ENCODE results near the gene PHF2.

The PHF2 gene

DNA sequence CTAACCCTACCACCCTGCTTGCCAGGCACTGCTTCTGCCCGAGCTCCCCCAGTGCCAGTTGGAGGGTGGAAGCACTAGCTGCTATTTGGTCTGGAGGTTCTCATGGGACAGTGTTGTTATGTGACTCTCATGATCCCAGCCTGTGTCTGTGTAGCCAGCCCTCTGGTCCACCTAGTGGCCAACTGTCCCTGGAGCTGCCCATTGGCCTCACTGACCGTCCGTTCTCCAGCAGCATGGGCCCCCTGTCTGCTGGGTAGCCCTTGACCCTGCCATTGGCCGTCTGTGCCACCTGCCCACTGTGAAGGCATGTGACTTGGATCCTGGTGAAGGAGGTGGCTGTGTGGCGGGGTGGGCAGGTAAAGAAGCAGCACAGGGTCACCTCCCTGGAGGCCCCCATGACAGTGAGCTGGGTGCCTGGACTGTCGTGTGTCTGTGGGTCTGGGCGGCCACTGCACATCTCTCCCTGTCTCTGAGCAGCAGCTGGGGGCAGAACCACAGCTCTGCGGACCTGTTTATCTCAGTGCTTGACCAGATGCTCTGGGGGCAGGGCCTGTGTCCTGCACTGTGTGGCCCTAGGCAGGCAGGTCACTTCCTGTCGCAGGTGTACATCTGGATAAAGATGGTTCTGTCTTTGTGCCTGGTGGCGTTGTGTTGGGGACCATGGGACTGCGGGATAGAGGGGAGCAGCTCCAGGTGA lies 11.4 kb downstream of the PHF2 start:
- no peak for DNase-seq

DNA sequence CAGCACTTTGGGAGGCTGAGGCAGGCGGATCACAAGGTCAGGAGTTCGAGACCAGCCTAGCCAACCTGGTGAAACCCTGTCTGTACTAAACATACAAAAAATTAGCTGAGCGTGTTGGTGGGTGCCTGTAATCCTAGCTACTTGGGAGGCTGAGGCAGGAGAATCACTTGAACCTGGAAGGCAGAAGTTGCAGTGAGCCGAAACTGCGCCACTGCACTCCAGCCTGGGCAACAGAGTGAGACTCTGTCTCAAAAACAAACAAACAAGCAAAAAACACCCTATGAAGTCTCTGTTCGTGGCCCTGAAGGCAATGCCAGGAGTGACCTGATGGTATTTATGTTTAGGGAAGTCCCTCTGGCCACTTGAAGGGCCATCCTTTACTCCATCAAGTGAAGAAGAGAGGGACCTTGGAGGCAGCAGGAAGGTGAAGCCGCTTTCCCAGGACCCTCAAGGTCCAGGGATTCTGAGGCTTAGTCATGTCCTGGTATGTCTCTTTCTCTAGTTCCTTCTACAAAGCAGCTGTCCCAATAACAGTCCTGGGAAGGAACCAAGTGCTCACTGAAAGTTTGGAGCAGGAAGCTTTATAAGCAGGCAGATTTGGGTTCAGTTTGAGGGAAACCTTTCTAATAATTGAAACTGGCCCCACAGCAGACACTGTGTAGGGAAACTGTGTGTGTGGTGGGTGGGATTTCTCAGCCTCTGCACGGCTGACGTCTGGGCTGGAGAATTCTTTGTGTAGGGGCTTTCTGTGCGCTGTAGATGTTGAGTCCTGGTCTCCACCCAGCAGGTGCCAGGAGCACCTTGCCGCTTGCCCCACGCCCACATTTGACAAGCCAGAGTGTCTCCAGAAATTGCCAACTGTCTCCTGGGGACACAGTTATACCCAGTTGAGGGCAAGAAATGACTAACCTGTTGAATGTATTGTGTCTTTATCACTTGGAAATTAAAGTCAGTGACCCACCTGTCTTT lies 12.5 kb downstream of the PHF2 start:
- DNase-seq: no peak

DNA sequence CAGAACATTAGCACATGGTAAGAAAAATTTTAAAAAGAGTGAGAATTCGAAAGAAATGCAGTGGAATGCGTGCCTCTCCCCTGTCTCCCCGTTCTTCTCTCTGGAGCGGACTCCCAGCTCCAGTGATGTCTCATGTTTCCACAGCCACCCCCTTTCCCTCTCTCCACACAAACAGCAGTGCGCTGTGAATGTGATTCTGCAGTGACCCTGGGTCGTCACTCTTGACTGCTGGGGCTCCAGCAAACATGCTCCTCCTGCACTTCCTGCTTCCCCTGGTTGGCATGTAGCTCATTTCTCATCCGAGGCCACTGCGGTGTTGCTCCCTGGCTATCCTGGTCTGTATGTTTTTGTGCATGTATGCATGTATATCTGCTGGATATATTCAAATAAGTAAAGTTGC lies 13.3 kb downstream of the PHF2 start:
- no peak for DNase-seq

DNA sequence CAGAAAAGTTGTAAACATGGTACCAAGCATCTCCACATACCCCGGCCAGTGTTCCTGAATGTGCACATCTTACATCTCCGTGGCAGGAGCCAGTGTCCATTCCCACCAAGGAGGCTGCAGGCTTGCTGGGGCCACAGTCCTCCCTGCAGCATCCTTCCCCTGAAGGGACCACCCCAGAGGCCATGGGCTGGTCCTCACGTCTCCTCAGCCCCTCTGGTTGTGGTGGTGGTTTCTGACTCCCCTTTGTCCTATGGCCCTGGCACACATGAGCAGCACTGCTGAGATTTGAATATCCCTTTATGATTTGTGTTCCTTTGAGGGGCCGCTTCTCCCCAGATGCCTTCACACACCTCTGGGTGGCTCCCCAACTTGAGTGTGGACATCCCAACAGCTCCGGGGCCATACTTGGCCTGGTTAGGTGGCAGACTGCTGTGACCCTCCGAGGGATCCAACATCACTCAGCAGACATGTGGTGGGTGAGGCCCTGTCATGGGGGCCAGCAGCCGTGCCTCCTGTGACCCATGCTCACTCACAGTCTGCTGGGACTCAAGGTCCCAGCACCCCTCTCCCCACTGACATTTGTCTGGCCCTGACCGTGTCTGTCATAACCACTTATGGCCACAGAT lies 14.3 kb downstream of the PHF2 start:
- no peak for DNase-seq

DNA sequence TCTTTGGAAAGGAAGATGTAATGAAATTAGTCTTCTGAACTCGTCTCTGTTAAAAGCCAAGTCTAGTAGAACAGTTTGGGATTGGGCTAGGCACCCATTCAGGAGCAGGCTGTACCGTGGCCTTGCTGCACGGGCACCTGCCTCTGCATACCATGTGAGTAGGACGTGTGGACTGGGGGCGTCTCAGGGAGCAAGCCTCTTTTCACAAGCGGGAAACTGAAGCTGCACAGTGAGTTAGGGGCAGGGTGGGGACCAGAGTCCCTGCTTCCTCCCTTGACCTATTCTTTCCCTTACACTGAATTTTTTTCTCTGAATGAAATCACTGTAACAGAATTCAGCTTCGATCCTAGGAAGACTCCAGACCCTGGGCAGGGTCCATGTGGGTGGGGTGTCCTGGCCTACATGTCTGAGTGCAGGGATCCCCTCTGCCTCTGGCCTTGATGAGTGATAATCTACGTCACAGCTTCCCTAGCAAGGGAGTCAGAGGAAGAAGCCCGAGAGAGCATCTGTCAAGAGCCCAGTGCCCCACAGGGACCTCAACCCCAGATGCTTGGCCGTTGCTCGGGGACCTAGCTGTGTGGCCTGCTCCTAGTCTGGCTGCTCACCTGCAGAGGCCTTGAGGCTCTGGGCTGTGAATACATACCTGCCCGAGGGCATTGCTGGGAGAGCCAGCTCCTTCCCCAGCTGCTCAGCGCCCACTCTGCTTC lies 15.1 kb downstream of the PHF2 start:
- DNase-seq: no peak

DNA sequence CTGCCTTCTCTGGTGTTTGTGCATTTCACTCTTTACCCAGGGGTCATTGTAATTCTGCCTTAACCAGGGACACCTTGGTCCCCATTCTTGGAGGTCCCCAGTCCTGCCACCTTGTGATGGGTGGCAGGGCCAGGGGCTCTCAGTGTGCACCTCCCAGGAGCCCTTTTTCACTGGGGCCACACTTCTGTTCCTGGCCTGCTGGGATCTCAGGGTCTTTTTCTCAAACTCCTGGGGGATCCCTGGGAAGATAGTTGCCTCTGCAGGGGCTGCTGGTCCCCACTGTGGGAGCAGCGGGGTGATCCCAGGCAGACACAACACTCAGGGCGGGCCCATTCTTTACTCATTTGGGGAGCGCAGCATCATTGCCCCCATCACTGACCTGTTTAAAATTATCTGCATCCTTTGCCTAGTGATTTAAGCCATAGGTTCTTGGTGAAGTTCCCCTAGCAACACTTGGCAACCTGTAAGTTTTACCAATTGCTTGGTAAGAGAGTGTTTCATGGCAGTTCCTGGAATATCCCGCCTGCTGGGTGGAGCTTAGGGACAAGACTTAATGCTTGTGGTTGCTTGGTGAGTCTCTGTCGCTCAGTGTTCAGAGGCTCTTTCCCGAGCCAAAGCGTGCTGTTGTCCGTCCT lies 15.7 kb downstream of the PHF2 start:
- no peak for DNase-seq

DNA sequence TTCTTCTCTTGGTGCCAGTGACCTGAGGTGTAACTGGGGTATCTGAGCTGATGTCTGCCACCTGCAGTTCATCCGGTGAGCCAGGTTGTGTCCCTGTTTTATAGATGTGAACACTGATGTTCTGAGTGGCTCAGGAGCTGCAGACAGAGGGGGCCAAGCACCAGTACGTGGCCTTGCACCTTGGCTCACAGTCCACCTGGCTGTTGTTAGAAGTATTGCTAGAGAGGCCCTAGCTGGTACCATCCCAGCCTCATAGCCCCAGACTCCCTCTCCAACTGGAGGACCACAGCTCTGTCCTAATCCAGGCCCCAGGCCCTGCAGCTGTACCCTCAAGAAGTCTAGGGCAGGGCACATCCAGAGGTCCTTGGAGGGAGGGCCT lies 16.2 kb downstream of the PHF2 start:
- no peak for DNase-seq

DNA sequence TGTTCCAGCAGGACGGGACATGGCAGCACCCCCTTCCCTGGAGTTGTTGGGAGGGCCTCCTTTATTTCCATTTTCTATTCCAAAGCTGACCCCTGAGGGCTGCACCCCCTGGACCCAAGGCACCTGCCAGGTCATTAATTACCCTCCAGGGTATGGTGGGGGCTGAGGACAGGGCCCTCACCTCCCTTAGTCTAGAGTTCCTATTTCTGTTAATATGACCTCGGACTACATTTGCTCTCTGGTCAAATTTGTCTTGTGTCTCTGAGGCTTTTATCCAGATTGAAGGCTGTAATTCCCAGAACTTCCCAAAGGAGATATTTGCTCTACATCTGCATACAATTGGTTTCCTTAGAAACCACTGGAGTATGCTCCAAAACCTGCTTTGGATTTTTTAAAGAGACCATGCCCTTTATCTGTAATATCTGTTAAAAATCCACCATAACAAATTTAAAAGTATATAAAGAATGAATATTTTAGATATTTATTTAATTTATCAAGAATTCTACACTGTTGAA lies 16.8 kb downstream of the PHF2 start:
- no peak for DNase-seq

DNA sequence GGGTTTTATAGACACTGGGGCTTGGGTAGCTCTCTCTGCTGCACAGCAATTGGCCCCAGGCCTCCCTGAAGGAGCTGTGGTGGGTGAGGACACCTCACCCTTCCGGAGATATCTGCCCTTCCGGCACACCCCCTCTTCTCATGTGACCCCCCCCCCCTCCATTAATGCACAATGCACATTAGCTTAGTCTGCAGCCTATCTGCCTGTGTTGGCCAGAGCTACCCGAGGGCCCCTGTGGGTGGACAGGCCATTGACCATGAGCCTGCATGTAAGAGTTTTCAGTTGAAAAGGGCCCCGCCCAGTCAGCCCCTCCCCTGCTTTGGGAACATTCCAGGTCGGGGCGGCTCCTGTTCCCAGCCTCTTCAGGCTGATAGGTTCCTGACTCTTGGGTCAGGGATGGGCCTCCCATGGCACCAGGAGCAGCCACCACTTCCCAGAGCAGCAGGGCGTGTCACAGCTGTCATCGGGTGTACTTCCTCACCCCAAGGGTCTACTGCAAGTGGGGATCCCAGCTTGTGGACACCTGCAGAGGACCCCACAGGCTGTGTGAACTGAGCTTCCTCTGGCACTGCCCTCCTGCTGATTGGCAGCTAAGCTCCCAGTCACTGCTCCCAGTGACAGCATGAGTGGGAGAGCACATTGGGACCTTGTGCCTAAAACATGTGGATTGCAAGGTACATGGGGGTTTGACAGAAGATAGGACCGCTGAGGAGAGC lies 17.8 kb downstream of the PHF2 start:
- DNase-seq: no peak

DNA sequence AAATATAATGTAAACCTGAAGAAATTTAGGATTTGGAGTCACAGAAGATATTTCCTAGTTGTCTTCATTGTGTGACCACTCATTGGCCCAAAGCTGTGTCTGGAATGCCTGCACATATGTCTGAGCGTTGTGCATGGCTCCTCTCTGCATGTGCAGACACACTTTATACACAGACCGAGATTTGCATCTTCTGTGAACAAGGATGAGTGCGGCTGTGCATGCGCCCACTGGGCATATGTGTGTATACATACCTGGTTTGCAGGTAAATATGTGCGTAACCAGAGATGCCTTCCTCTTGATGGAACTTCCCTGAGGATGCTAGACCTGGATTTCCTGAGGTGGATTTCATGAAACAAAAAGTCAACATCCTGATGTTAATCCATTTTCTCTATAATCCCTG lies 19.1 kb downstream of the PHF2 start:
- DNase-seq: no peak

DNA sequence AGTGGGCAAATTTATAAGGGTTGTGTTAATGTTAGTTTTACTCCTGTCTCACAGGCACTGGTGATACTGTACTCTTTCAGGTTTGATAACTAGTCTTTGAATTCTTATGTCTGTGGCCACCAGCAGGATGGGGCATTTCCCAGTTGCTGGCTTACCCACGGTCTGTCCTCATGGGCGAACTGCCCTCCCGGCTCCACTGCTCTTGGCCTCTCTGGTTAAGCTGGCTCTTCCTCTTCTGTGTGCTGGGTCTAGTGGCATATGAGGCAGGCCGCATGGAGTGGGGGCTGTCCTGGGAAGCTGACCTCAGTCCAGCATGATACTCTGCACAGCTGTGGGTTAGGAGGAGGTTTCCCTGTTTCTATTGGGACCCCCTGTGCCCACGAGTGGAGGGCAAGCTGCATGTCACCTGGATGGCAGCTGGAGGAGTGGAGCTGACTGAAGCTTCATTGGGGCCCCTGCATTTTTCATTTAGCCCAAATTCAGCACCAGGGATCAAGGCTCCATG lies 19.5 kb downstream of the PHF2 start:
- no peak for DNase-seq

DNA sequence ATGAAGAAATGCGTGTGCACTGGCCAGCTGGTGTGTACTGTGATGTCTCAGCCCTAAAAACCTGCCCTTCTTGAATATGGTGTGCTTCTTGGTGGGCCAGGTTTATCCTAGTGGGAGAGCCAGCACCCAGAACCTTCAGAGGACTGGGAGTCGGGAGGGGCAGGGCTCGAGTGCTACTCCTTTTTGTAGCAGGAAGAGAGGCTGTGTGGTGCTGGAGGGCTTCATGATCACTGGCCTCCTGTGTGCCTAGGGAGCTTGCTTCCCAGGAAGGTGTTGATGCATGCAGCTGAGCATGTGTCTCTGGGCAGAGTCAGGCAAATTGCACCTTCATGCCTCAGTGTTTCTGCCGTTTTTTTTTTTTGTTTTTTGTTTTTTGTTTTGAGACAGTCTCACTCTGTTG lies 20.0 kb downstream of the PHF2 start:
- no peak for DNase-seq

DNA sequence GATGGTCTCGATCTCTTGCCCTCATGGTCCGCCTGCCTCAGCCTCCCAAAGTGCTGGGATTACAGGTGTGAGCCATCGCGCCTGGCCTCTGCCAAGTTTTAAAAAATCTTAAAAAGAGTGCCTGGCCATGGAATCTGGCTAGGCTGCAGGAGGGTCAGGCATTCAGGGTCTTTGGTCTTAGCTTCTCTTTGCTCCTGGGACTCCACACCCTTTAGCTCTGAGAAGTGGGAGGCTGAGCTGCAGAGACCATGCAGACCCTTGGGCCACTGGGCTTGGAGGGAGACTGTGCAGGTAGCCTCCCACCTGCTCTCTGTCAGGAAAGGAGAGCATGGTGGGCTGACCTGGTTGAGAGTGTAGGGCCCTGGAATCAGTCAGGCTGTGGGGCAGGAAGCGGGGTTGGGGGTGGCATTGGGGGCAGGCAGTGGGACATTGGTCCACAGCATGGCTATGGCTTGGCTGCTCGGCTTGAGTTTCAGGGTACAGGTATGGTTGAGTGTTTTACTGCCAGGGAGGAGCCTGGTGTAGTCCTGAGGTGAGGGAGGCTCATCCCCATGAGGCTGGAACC lies 20.8 kb downstream of the PHF2 start:
- DNase-seq: no peak

DNA sequence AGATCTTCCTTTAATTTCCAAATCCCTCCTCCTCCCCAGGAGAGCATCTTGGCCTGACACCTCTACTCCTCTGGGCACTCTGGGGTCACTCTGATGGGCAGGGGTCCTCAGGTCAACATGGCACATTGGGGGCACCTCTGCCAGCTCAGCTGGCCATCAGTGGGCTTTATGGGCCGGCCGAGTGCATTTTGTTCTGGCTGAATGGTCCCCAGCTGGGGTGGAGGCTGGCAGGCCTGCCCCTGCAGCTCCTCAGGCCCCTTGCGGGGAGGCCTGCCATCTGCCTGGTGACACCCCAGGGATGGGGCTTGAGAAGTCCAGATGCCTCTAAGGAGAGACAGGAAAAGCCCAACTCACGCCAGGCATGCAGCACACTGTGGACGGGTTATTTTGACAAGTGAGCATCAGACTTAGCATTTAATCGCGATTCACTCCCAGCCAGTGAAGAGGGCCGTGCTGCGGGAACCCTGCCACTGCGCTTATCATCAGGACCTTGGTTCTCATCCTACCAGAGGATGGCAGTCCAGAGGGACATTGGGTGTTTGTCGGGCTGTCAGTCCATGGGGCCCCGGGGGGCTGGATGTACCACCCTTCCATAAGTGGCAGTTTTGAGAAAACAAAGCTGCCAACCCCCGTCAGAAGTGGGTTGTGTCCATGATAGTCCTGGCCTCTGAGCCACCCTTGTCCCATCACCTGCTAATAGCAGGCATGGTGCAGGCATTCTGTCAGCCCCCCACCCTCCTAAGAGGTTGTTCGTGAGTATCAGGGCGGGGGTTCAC lies 21.7 kb downstream of the PHF2 start:
- DNase-seq: no peak

DNA sequence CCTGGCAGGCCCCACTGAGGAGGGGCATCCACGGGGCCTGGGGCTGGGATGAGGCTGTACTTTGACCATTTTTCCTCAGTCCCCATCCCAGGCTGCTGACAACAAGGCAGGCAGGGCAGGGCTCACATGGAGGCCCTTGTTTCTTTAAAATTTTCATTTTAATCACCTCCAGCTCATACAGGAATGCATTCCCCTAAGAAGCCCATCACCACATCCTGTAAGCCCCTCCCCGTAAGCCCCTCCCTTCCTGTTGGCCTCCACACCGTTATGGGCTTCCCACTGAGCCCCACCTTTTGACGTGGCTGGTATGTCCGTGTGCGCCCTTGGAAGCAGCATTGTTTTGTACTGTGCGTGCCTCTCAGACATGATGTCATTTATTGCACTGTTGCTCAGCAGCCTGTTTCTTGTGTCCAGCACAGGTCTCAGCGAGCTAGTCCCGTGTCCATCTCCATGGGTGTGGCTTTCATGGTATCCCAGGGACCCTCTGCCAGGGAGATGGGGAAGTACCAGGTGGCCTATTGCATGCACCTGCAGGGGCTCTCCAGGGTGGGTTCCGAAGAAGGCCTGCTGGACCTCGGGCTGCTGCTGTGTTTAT lies 22.4 kb downstream of the PHF2 start:
- no peak for DNase-seq

DNA sequence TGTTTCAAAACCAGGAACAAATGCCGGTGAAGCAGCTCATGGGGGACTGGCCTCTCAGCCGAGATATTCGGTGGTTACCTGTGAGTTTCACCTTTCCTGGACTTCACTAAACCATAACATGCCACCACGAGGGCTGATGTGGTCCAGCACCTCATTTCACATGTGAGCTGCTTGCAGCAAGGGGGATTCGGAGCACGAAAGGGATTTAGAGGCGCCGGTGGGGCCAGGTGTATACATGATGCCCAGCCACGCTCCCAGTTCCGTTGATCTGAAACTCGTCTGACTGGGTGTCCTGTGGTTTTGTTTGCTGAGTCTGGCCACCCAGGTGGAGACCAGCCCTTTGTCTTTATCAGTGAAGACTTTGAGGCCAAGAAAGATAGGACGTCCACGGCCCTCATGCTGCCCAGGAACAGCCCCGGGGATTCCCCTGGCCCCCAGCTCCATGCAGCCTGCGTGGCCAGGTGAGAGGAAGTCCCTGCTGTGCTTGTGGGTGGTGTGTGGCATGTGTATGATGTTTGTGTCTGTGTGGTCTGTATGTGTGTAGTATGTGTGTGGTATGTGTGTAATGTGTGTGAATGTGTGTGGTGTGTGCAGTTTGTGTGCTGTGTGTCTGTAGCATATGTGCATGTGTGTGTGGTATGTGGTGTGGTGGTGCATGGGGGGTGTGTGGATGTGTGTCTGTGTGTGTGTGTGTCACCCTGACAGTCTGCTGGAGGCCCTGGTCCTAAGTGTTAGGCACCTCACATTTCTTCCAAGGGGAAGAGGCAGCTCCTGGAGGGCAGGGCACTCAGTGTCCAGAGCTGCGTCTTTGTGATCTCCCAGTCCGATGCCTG lies 23.4 kb downstream of the PHF2 start:
- DNase-seq: no peak

DNA sequence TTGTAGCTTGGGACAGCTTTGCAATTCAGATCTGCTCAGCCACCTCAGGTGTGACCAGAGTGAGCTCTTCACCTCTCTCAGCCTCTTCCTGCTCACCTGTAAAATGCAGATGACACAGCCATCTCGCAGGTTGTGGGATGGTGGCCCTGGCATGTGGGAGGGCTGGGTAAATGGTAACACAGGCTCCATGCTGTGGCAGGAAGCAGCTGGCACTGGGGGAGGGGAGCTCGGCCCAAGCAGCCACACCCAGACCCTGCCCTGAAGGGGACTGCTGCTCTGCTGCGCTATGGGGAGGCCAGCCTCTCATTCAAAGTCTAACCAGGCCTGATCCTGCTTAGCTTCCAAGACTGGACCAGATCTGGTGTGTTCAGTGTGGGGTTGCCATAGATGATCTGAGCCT lies 24.1 kb downstream of the PHF2 start:
- no peak for DNase-seq

DNA sequence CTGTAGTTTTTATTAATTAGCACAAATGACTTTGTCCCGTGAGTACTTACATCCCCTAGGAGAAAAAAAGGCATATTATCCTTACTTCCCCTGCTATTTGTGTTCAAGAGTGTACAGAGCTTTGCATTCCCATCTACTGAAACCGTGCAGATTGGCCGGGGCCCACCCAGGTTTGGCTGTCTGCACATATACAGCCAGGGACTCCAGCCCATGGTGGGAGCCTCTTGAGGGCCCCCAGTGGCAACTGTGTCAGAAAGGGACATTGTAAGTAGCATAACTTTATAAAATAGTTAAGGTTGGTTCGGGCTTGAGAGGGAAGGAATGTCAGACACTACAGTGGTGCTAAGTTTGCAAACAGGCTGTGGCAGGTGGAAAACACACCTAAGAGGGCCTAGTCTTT lies 24.7 kb downstream of the PHF2 start:
- DNase-seq: no peak

DNA sequence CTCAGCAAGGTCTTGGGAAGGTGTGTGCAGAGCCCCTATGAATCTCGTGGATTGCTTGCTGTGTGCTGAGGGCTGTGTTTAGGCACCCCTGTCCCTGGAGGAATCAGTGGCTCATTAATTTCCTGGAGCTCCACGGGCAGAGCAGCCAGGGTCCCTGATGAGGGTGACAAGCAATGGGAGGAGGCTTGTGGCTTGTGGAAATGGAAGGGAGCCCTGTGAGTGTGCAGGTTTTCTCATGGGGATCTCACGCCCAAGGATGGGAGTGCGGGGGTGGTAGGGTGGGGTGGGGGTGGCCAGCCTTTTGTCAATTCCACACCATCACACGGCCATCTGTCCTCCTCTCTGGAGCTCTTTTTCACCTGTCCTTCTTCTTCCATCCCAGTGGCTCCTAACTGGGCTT lies 25.3 kb downstream of the PHF2 start:
- no peak for DNase-seq
